Hematopoietic multipotent progenitor cell treated with erythropoietin and hydrocortisone succinate and interleukin-3 and kit ligand, for 17 days (in vitro differentiated cells): ENCODE data around the gene PPP5C.

Experiments
- DNase-seq: peaks from one replicate; pipeline ENCODE4 v3.0.0-alpha.2; 2015; ENCODE audit warnings: low spot score

PPP5C gene

GRCh38 chr19:46330319-46330918 lies 16.5 kb upstream of the PPP5C start:
- no peak for DNase-seq

GRCh38 chr19:46337487-46337886 lies 9.4 kb upstream of the PPP5C start:
- DNase-seq: no peak

GRCh38 chr19:46339446-46339845 lies 7.4 kb upstream of the PPP5C start:
- no peak for DNase-seq

DNA sequence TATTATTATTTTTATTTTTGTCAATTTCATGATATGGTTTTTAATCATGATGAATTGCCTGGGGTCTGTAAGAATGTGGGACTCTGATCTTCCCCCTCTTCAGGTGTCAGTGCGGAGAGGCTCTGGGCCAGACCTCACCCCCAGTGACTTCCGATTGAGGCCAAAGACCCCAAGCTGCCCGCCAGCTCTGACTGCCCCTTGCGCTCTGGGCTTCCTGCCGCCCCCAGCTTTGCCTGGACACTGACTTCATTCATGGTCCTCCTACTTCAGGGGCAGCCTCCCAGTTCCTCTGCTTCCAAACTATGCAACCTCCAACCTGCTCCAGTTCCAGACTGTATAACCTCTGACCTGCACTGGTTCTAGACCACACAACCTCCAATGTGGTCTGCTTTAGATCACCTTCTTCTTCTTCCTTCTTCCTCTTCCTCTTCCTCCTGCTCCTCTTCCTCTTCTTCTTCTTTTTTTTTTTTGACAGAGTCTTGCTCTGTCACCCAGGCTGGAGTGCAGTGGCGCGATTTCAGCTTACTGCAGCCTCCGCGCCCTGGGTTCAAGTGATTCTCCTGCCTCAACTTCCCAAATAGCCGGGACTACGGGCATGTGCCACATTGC lies 6.7 kb upstream of the PPP5C start:
- no peak for DNase-seq

- no peak for DNase-seq
Observed at GRCh38 chr19:46341937-46342336, 5.0 kb upstream of the PPP5C start.

- no peak for DNase-seq
Observed at GRCh38 chr19:46344363-46344762, 2.5 kb upstream of the PPP5C start.

DNA sequence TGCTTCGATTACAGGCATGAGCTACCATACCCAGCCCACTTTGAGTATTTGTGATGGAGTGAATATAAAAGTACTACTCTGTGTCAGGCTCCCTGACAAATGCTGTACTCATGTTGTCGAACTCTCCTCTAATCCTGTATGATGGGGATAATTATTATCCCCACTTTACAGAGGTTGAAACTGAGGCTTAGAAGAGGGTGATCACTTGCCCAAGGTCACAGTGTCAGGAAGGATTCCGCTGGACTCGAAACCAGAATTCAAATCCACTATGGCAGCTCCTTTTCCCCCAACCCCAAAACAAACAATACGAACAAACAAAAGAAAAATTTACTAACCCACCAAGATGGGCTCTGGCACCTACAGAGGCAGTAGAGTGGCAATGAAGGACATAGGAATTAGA lies 1.7 kb upstream of the PPP5C start:
- no peak for DNase-seq

- DNase-seq: no peak
Observed at GRCh38 chr19:46347572-46347883, 641 bp downstream of the PPP5C start.

DNA sequence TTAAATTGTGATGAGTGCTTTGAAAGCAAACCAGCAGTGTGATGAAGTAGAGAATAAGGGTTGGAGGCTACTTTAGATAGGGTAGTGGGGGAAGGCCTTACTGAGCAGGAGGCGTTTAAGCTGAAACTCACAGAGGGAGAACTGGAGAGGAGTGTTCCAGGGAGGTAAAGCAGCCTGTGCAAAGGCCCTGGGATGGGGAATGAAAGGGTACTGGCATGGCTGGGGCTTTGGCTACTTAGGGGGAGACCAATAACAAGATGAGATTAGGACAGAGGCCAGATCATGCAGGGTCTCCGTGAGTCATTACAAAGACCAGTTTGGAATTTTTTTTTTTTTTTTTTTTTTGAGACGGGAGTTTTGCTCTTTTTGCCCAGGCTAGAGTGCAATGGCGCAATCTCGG lies 1.1 kb downstream of the PPP5C start:
- DNase-seq: no peak

- no peak for DNase-seq
Observed at GRCh38 chr19:46349311-46349993, 2.6 kb downstream of the PPP5C start.

DNA sequence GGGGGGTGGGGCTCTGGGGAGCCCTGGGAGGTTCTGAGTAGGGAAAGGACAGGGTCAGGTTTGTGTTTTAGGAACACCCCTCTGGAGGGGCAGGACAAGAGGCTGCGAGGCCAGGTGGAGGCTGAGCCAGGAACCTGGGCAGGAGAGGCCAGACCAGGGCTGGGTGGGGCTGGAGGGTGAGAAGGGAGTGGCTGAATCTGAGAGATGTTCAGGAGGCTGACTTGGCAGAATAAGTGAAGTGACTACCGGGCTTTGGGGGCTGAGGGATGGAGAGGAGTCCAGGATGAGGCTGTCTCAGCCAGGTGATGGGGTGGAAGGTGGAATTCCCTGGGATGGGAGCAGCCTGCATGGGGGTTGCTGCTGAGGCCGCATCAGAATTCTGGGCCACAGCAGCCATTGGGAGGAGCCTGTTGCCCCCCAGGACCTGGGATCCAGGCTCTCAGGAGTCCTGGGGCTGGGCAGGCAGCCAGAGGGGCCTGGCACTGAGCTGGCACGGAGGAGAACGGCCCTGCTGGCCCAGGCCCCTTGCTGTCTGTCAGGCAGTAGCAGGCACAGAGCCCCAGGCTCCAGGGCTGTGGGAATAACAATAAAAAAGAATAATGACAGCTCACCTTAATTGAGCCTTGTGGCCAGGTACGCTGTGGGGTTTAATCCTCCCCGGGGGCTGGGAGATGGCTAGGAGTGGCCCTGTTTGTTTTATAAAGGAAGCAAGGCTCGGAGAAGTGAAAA lies 3.3 kb downstream of the PPP5C start:
- no peak for DNase-seq

DNA sequence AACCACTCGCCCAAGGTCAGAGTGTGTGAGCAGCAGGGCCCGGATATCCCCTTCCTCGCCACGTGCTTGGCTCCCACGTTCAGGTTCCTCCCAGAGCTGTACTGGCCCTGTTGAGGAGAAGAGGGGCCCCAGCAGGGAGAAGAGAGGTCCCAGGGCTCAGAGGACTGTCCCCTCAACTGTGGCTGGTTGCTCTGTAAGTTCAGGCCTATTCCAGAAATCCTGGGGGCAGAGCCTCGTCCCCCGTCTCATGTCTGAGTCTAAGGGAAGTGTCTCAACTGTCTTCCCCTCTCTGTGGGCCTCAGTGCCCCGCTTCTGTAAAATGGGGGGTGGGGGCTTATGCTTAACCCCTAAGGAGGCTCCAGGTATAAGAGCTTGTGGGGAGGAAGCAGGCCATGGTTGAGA lies 3.9 kb downstream of the PPP5C start:
- DNase-seq: no peak

DNA sequence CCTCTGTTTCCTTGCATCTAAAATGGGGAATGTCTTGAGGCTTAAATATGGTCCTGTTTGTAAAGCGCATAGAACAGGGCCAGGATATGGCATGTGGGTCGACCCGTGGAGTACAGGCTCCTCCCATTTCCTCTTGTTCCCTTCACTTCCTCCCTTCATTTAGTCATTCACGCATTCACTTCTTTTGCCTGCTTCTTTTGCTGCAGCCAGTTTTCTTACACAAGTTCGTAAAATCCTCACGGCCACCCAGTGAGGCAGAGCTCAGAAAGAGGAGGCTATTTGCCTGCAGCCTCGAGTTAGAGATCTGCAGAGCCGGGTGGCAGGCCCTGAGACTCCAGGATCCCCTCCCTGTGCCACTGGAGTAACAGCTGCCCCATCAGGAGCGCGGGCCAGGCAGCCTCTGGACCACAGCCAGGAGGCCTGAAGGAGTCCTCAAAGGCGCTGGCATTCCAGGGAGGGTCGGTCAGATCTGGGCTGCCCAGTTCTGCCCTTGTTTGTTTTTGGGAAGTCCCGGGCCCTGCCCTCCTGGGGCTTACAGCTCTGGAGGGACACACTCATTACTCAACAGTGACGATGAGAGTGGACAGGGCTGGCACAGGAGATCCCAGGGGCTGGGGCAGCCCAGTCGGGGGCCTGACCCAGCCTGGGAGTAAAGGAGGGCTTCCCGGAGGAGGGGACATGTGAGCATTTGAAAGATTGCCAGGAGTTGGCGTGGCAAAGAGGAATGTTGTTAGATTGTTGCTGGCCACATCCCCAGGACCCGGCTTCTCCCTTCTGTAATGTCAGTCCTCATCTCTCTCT lies 4.6 kb downstream of the PPP5C start:
- no peak for DNase-seq

GRCh38 chr19:46353730-46354528 lies 7.0 kb downstream of the PPP5C start:
- DNase-seq: no peak

- DNase-seq: no peak
Observed at GRCh38 chr19:46355234-46356148, 8.6 kb downstream of the PPP5C start.

GRCh38 chr19:46356149-46357055 lies 9.5 kb downstream of the PPP5C start:
- DNase-seq: no peak

- no peak for DNase-seq
Observed at GRCh38 chr19:46357846-46358583, 11.1 kb downstream of the PPP5C start.

DNA sequence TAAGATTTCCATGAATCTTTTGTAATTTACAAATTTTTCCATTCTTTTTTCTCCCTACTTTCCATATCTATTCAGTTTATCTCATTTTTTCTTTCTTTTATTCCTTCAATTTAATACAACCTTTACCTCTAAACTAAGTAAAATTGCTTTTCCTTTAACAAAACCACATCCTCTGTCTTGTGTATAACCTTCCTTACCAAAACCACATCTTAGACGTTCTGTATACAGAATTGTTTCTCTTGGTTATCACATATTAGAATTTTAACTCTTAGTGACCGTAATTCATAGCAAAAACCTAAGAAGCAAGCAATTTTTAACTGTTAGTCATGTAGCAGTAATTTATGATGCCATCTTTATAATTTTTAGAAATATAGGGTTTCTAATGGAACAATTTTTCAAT lies 15.0 kb downstream of the PPP5C start:
- DNase-seq: no peak

GRCh38 chr19:46364359-46364758 lies 17.5 kb downstream of the PPP5C start:
- DNase-seq: no peak
